ENCODE results near the gene AKNA.
A peak's percentile ranks its signal among the peaks of the same experiment; 100 is the strongest.

Gene AKNA

DNA sequence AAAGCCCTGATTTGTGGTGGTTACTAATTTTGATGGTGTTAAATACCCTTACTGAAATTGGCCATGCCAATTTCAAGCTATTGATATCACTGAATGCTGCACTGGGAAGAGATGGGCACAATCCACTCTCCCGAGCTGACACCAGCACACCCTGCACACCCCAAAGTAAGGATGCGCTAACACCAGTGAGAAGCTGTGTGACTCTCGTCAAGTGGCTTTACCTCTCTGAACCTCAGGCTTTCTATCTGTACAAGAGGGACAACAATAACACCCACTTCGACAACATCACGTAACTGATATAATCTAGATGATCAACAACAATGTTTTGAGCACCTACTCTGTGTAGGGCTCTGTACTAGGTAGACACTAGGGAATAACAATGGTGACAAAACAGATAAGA is 8.0 kb upstream of the AKNA start:
- no peak for DNase-seq

DNA sequence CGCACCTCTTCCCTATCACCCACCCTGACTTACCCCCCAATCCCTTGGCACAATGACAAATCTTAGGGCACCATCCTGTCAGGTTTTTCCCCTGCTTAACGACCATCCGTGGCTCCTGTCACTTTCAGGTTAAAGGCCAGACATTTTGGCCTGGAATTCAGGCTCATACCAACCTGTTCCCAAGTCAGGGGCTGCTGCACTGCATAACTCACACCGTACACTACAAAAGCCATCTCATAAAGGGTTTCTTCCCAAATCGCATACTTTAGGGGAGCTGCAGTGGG is 7.5 kb upstream of the AKNA start:
- no peak for DNase-seq

DNA sequence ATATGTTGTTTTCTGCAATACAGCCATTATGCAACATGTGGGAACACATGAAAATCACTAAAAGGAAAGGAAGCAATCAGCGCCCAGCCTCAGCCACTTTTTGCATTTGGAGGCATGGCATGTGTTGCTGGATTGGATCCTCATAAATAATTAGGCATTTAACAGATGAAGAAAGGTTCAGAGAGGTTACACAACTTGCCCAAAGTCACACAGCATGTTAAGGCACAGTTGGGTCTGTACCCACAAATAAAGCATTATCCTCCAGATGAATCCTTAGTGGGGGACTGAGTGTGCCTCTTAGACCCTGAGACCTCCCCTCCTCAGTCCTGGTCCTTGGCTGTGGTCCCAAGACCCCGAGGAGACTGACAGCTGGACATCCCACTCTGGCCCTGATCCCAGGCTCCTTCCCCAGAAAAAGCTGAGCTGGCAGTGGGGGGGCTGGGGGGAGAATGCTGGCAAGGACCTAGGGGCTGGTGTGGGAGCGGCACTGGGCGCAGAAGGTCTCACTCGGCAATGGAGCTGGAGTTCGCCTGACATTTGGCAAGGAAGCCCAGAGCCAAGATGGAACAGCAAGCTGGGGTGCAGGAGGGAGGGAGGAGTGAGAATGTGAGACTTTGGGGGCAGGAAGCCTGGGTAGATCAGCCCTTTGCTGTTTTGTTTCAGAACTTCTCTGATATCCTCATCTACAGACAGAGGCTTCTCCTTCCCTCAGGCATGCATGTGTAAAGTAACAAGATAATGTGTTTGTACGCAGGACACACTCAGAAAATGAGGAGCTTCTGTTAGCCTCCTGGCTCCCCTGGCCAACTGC is 6.9 kb upstream of the AKNA start:
- no peak for DNase-seq

DNA sequence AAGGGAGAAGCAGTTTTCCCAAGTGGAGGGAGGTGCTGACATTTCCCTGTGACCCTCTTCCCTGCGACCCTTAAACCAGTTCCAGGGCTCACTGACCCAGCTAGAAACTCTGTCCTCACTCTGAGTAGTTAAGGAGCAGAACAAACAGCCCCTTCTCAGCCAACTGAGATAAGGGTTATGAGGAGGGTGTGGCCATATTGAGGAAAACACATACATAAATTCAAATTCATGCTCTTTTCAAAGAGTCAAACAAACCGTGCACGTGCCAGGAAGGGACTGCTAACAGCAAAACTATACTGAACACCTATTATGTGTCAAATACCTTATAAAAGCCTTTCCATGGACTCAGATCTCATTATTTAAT is 4.9 kb upstream of the AKNA start:
- DNase-seq = no peak

DNA sequence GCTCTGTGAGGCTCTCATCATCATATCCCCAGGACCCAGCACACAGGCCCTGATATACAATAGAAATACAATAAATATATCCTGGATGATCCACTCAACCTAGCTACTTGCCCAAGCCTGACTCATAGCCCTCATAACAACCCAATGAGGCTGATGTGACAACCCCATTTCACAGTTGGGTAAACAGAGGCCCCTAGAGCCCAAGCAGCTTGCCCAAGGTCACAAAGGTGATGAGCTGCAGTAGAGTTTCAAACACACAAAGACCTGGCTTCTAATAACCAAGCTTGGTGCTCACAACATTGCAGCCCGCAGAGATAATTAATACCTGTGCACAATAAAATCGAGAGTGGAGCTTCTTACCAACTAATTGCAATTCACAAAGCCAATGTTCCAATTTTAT is 3.2 kb upstream of the AKNA start:
- peak; percentile 21 for DNase-seq

DNA sequence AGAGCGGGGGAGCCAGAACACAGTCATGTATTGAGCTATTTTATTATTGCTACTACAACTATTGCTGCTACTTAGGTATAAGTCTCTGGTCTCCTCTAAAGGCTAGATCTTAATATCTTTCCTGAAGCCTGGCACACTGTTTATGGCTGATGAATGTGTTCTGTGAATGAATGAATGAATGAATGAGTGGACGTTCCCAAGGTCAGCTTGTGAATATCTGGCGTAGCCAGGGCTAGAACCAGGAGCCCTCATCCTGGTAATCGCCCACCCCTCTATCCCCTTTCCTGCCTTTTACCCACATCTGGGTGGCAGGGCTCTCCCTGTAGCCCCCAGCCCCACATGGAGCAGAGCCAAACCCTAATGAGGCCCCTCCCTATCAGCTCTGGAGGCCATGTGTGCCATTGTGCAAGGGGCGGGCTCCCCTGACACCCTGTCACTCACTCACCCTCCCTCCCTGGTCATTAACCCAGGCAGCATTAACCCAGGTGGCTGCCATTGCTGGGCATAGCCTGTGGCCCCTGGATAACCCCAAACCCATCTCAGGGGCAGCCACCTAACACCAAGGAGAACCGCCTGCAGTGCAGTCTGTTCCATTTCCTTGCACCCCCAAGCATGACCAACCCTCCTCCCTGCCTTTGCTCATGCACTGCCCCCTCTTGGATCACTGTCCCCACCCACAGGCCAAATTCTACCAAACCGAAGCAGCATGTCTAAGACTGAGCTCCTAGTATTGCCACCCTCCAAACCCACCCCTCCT is 2.0 kb upstream of the AKNA start:
- peak; percentile 24 for DNase-seq

DNA sequence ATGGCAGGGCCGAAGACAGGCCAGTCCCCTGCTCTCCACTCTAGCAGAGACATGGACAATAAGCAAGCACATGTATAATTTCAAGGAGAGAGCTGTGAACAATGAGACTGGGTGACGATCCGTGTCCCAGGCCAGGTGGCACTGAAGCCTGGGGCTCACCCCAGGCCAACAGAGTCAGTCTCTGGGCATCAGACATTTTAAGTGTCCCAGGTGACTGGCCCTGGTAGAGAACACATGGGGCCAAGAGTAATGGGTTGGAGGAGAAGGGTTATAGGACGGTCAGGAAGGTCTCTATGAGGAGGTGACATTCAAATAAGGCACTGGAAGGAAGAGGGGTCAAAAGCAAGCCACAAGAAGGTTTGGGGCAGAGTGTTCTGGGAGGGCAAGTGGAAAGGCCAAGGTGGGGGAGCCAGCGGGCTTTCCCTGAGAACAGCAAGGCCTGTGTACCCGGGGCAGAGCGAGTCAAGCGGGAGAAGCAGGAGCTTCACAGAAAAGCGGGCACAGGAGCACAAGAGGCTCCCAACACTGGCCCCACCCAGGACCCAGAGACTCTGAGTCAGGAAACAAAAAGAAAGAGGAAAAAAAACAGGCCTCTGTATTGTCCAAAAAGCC is 1.1 kb upstream of the AKNA start:
- DNase-seq = peak; percentile 25

DNA sequence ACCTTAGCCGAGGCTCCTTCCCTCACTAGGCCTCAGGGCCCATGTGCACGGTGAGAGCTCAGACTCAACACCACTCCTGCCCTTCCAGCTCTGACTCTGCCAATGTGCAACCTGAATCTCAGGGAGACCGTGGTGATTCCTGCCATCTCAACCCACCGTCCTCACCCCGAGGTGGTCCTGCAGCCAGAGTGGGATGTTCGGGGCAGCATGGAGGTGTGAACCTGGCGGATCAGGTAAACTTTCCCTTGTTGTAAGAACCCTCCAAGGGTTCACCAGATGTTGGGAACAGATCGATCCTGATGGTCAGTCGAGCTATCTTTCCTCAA is 538 bp upstream of the AKNA start:
- DNase-seq = no peak

DNA sequence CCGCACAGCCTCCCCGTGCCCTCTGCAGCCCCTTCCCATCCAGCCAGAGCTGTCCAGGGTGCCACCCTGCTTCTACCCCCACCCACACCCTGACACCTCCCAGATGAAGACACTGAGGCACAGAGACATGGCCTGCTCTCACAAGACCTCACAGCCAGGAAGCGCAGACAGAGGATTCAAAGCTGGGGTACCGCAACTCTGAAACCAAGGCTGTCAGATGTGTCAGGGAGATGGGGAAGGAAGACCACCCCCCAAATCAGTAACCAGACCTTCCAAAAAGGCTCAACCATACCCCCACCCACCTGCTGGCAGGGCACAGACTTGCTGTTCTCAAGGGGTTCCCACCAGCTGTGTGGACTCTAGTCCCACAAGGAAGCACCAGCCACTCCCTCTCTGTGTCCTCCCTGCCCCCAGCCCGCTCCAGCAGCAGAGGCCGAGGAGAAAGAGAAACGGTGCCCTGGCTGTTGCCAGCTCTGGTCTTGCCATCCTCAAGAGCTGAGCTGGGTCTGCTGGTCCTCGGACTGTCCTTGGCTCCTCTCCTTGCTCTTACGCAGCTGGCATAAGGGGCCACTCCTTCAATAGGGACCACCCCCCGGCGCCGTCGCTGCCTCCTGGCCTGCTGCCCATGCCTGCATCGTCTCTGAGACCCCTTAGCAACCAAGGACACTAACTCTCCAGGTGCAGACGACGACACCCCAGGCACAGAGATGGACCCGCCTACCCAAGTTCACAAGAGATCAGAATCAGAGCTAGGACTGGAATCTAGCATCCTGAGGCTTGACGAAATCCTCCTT is 699 bp downstream of the AKNA start:
- peak; percentile 45 for DNase-seq

DNA sequence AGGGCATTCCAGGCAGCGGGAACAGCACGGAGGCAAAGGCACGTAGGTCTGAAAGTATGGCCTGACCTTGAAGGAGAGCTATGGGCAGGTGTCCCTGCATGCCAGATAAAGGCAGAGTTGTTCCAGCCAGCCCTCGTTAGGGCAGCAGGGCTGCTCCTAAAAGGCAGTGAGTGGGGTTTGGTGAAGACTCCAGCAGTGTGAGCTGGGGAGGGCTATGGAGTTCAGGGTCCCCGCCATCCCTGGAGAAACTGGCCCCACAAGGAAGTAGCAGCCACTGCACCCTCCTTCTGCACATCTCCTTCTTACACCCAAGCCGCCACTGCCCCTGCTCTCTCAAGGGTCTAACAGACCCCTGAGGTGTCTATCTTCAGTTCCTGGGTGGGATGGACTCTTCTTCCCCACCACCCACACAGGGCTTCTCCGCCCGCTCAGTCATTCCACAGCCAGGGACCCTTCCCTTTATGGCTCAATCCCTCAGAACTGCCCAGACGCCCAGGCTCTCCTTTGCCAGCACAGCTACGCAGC is 1.4 kb downstream of the AKNA start:
- DNase-seq = peak; percentile 35

DNA sequence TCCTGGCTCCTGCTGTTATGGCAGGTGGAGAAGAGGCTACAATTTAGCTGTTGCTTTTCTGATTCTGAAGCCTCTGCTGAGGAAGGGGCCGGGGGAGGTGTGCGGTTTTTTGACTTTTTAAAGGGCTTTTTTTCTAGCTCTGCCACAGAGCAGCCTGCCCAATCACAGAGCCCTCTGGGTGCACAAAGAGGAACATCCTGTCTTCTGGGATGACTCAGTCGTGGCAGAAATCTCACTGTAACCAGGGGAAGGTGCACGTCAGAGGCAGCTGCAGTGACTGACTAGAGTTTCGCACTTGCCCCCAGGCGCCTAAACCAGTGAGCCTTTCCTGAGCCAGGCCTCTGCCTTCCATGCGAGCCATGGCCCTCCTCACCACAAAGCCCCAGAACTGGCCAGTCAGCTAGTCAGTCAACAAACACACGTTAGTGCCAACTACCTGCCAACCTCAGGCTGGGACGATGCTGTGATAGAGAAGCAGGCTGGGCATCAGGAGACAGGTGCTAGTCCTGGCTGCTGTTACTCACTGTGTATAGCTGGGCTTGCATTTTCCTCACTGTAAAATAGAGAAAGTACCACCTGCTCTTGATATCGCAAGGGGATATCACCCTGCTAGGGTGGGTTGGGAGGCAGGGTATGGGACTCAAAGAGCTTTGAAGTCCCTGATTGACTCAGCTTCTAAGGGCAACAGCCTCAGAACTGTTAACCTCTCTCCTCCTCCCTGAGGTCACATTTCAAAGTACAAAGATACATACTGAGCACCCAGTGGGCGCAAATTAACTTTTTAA is 2.2 kb downstream of the AKNA start:
- peak; percentile 97 for DNase-seq

DNA sequence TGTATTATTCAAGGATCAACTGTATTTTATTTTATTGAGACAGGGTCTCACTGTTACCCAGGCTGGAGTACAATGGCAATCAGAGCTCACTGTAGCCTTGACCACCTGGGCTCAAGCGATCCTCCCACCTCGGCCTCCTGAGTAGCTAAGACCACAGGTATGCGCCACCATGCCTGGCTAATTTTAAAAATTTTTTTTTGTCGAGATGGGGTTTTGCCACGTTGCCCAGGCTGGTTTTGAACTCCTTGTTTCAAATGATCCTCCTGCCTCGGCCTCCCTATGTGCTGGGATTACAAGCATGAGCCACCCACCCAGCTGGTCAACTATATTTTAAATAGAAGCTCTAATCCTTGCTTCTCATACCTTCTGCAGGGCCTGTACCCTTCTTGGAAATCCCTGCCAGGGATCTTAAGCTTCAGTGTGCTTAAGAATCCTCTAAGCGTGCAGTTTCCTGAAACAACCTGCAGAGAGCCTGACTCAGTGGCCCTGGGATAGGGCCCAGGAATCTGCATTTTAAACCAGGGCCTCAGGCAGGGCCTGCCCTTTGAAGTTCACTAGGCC is 2.9 kb downstream of the AKNA start:
- no peak for DNase-seq

DNA sequence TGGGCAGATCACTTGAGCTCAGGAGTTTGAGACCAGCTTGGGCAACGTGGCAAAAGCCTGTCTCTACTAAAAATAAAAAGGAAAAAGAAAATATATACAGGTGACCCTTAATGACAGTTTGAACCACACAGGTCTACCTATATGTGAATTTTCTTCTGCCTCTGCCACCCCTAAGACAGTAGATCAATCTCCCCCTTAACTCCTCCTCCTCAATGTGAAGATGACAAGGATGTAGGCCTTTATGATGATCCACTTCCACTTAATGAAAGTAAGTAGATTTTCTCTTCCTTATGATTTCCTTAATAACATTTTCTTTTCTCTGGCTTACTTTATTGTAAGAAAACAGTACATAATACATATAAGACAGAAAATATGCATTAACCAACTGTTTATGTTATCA is 3.4 kb downstream of the AKNA start:
- peak; percentile 18 for DNase-seq

DNA sequence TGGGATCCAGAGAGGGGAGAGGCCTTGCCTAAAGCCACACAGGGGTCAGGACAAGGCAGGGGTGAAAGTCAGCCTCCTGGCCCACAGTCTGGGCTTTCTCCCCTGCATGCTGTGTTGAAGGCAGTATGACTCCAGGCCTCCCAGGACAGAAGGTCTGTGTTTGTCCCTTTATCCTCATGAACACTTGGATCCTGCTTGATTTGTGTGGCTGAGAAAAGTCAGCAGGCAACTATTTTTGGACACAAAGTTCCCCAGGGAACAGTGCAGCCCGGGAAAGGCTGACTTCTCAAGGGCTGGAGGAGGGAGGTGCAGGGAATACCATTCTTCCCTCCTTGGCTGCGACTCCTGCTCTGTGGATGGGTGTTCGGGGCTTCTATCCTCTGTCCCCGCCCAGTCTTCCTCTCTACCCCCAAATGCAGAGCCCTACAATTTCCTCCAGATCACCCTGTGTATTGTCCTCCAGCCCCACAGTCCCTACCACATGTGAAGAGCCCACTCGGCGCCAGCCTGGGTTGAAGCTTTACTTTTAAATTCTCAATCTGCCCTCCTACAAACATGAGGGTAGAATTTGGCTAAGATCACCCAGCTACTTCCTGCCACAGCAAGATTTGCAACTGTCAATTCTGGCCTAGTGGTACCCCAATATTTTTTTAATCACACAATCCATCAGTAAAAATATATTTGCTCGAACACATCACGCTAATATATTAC is 4.1 kb downstream of the AKNA start:
- peak; percentile 41 for DNase-seq

DNA sequence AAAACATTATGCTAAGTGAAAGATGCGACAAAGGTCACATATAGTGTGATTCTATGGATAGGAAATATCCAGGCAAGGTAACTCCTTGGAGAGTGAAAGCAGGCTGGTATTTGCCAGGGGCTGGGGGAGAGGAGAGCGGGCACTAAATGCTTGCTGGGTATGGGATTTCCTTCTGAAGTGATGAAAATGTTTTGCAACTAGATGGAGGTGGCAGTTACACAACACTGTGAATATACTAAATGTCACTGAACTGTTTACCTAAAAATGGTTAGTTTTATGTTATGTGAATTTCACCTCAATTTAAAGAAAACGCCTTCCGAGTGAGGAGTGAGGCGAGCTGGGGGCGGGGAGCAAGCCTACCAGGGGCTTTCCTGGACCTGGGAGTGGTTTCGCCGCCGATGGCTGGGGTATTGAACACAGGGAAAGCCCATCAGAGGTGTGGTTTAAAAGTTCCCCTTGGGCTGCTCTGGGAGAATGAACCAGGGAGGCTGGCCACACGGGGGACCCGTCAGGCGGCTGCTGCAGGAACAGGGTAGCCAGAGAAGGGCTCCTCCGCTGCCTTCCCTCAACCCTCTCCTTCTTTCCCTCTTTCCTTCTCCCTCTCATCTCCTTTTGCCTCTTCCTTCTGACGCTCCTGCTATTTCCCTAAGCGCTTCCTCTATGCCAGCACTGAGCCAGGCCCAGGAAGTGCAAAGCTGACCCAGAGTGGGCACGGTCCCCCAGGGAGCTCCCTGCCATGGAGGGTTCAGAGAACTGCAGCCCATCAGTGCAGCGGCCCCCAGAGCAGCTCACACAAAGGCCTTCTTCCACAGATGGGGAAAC is 4.9 kb downstream of the AKNA start:
- peak; percentile 82 for DNase-seq

DNA sequence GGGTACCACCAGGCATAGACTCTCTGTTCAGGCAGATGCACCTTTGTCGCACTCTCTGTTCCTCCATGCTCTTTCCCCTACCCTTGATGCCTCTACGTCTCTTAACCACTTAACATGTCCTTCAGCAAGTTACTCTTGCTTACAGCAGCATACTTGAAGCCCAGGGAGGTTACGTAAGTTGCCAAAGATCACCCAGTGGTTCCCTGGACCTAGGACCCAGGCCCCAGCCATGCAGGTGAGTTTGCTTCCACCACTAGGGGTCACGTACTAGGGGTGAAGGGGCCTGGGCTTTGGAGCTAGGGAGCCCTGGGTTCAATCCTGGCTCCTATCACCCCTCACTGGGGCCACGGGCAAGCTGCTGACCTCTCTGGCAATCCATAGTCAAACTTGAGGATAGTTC is 8.9 kb downstream of the AKNA start:
- DNase-seq = no peak

DNA sequence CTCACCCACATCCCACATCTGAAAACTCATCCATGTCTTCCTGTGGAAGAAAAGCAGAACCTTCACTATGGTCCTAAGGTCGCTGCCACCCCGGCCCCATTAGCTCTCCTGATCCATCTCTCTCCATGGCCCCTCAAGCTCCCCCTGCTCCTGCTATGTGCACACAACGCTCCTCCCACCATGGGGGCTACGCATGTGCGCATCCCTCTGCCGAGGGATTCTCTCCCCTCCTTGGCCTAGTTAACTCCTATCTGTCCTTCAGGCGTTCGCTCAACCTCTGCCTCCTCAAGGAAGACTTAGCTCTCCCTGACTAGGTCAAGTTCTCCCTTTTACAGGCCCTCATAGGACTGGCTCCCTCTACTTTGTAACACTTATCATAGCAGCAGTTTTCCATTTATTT is 9.8 kb downstream of the AKNA start:
- DNase-seq = no peak

DNA sequence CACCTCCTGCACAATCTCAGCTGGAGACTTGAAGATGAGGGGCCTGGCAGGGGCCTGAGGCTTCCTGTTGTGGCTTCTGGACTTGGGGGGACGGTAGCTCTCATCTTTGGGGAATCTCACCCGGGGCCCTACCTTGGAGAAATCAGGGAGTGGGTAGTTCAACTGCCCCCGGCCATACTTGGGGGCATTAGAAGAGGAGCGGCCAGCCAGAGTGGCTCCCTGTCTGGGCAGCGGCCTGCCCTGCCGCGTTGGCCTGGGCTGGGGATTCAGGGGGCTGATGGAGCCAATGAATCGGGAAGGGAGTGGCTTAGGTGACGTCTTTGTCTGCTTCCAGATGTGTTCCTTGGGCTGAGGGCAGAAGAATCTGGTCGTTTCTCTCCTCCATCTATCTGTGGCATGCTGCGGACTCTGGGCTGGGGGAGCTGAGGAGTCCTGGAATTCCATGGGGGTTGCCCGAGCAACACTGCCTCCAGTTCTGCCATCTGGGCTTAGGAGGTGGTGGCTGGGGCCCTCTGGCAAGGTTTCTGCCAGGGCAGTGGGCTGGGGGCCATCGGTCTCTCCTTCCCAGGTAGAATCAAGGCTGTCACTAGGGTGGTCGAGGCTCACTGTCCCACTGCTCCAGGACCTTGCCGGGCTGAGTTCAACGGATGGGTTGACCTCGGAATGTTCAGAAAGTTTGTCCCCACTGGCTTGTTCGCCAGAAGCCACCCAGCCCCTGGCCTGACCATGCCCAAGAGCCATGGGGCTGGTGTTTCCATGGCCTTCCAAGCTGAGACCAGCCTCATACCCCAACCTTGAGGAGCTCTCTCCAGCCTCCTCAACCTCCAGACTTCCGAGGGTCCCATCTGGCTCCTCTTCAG is 11.0 kb downstream of the AKNA start:
- DNase-seq = no peak

DNA sequence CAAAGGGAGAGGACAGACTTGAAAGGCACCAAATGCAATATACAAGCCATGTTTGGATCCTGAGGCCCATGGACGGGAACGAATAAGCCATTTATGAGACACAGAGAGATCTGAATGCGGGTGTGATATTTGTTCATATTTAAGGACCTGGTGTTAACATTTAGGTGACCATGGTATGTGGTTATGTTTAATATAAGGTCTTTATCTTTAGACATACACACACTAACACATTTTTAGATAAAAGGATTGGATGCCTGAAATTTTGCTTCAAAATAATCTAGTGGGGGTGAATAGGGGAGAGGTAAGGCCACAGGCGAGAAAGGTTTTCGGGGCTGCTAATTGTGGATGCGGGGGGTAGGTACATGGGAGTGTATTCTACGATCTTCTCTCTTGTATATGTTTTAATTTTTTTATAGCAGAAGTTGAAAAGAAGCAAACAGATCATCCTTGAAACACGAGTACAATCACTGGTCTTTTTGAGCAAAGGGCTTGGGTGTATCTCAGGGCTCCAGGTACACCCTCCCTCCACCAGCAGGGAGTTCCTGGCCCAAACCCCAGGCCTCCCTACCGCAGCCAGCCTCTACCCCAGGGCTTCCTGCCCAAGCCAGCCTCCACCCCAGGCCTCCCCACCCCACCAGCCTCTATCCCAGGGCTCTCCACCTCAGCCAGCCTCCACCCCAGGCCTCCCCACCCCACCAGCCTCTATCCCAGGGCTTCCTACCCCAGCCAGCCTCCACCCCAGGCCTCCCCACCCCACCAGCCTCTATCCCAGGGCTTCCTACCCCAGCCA is 12.2 kb downstream of the AKNA start:
- no peak for DNase-seq
